Measurements from ENCODE around the gene PRELID1.

The PRELID1 gene

GRCh38 chr5:177261510-177261909 is 42.1 kb upstream of the PRELID1 start:
- Histone ChIP-seq H3K23ac (ENCODE audit: low read depth, low read length, poor library complexity) (no peak overlapping the region), H2AK5ac (ENCODE audit: low read depth, low read length) (no peak overlapping the region), H3K4me1 (ENCODE audit: control insufficient read depth in 2 of 2, insufficient read depth in 1 of 2, low read depth in 1 of 2, low read length in 2 of 2) (no peaks in the 10 kb centered on the region), H3K27me3 (ENCODE audit: control insufficient read depth in 3 of 3, insufficient read depth in 3 of 3, low read depth in 1 of 3, low read length in 3 of 3) (no peaks in the 10 kb centered on the region), H2AFZ (ENCODE audit: low read length) (no peak overlapping the region), H3K18ac (ENCODE audit: low read length) (no peak overlapping the region), H3K27ac (replicated peaks; ENCODE audit: low read length) (no peak overlapping the region), H3K9me3 (replicated peaks in 1 of 2; ENCODE audit: control insufficient read depth in 2 of 2, insufficient read depth in 1 of 2, low read depth in 1 of 2, low read length in 2 of 2) (no peaks in the 10 kb centered on the region), H3K36me3 (replicated peaks in 1 of 2; ENCODE audit: control insufficient read depth in 2 of 2, insufficient read depth in 2 of 2, low read length in 2 of 2) (peaks cover 0 to 24% of the 10 kb centered on the region in 2 donors), H2BK12ac (ENCODE audit: low read length) (no peak overlapping the region), H4K8ac (ENCODE audit: low read depth, low read length) (no peak overlapping the region), H3K4me2 (ENCODE audit: insufficient read depth, low read length, poor library complexity, severe bottlenecking) (no peak overlapping the region), H2BK15ac (ENCODE audit: low read length) (no peak overlapping the region), H4K91ac (ENCODE audit: low read depth, low read length, poor library complexity) (no peak overlapping the region), H3K9ac (ENCODE audit: low read depth, low read length, poor library complexity) (no peak overlapping the region), H2BK5ac (ENCODE audit: low read length) (no peak overlapping the region), H3K79me1 (ENCODE audit: low read depth, low read length) (no peaks in the 10 kb centered on the region), H2BK120ac (ENCODE audit: low read depth, low read length) (no peak overlapping the region), H3K14ac (ENCODE audit: low read length) (no peak overlapping the region), H3K4ac (ENCODE audit: low read length) (no peak overlapping the region), H3K4me3 (ENCODE audit: low read length in 2 of 2) (no peak overlapping the region)
- WGBS, 2 donors (ENCODE audit: extremely low coverage in 2 of 2, insufficient read length in 2 of 2, insufficient replicate concordance in 1 of 2), result no CpG with 5 or more reads among the region's 1 CpG
- no peak for DNase-seq (ENCODE audit: low spot score)

- H2AFZ ChIP-seq (ENCODE audit: low read length), result no peak overlapping the region
- H3K23ac ChIP-seq (ENCODE audit: low read depth, low read length, poor library complexity), result no peak overlapping the region
- no peak overlapping the region for H3K14ac ChIP-seq (ENCODE audit: low read length)
- H2BK12ac ChIP-seq (ENCODE audit: low read length), result no peak overlapping the region
- H3K27ac ChIP-seq (replicated peaks; ENCODE audit: low read length), result no peak overlapping the region
- H2BK15ac ChIP-seq (ENCODE audit: low read length), result no peak overlapping the region
- H3K79me1 ChIP-seq (ENCODE audit: low read depth, low read length), result no peaks in the 10 kb centered on the region
- H2AK5ac ChIP-seq (ENCODE audit: low read depth, low read length), result no peak overlapping the region
- H3K36me3 ChIP-seq (replicated peaks in 1 of 2; ENCODE audit: control insufficient read depth in 2 of 2, insufficient read depth in 2 of 2, low read length in 2 of 2), result peaks cover 0 to 26% of the 10 kb centered on the region in 2 donors
- H2BK5ac ChIP-seq (ENCODE audit: low read length), result no peak overlapping the region
- H3K9ac ChIP-seq (ENCODE audit: low read depth, low read length, poor library complexity), result no peak overlapping the region
- H3K9me3 ChIP-seq (replicated peaks in 1 of 2; ENCODE audit: control insufficient read depth in 2 of 2, insufficient read depth in 1 of 2, low read depth in 1 of 2, low read length in 2 of 2), result no peaks in the 10 kb centered on the region
- no CpG with 5 or more reads among the region's 1 CpG for WGBS, 2 donors (ENCODE audit: extremely low coverage in 2 of 2, insufficient read length in 2 of 2, insufficient replicate concordance in 1 of 2)
- no peak overlapping the region for H3K4me3 ChIP-seq (ENCODE audit: low read length in 2 of 2)
- DNase-seq (ENCODE audit: low spot score), result no peak
- H3K27me3 ChIP-seq (ENCODE audit: control insufficient read depth in 3 of 3, insufficient read depth in 3 of 3, low read depth in 1 of 3, low read length in 3 of 3), result peaks cover 0 to 2% (median 0%) of the 10 kb centered on the region in 3 experiments
- no peak overlapping the region for H4K8ac ChIP-seq (ENCODE audit: low read depth, low read length)
- H3K18ac ChIP-seq (ENCODE audit: low read length), result no peak overlapping the region
- H4K91ac ChIP-seq (ENCODE audit: low read depth, low read length, poor library complexity), result no peak overlapping the region
- no peak overlapping the region for H3K4ac ChIP-seq (ENCODE audit: low read length)
- H3K4me2 ChIP-seq (ENCODE audit: insufficient read depth, low read length, poor library complexity, severe bottlenecking), result no peak overlapping the region
- no peak overlapping the region for H2BK120ac ChIP-seq (ENCODE audit: low read depth, low read length)
- H3K4me1 ChIP-seq (ENCODE audit: control insufficient read depth in 2 of 2, insufficient read depth in 1 of 2, low read depth in 1 of 2, low read length in 2 of 2), result no peaks in the 10 kb centered on the region
These were observed 39.4 kb upstream of the PRELID1 start for GRCh38 chr5:177264178-177264577.

GRCh38 chr5:177265395-177265794 is 38.2 kb upstream of the PRELID1 start:
- no peak overlapping the region for H2BK5ac ChIP-seq (ENCODE audit: low read length)
- no peak overlapping the region for H3K4me2 ChIP-seq (ENCODE audit: insufficient read depth, low read length, poor library complexity, severe bottlenecking)
- peaks cover 0 to 6% (median 0%) of the 10 kb centered on the region in 3 experiments for H3K27me3 ChIP-seq (ENCODE audit: control insufficient read depth in 3 of 3, insufficient read depth in 3 of 3, low read depth in 1 of 3, low read length in 3 of 3)
- no peak overlapping the region for H2BK15ac ChIP-seq (ENCODE audit: low read length)
- H3K36me3 ChIP-seq (replicated peaks in 1 of 2; ENCODE audit: control insufficient read depth in 2 of 2, insufficient read depth in 2 of 2, low read length in 2 of 2), result peaks cover 0 to 28% of the 10 kb centered on the region in 2 donors
- WGBS, 2 donors (ENCODE audit: extremely low coverage in 2 of 2, insufficient read length in 2 of 2, insufficient replicate concordance in 1 of 2), result no CpG with 5 or more reads among the region's 16 CpGs
- no peak overlapping the region for H3K14ac ChIP-seq (ENCODE audit: low read length)
- no peak overlapping the region for H2BK120ac ChIP-seq (ENCODE audit: low read depth, low read length)
- H3K9me3 ChIP-seq (replicated peaks in 1 of 2; ENCODE audit: control insufficient read depth in 2 of 2, insufficient read depth in 1 of 2, low read depth in 1 of 2, low read length in 2 of 2), result no peaks in the 10 kb centered on the region
- H3K9ac ChIP-seq (ENCODE audit: low read depth, low read length, poor library complexity), result no peak overlapping the region
- H2AFZ ChIP-seq (ENCODE audit: low read length), result no peak overlapping the region
- no peak overlapping the region for H3K18ac ChIP-seq (ENCODE audit: low read length)
- no peak overlapping the region for H3K27ac ChIP-seq (replicated peaks; ENCODE audit: low read length)
- no peak for DNase-seq (ENCODE audit: low spot score)
- H4K91ac ChIP-seq (ENCODE audit: low read depth, low read length, poor library complexity), result no peak overlapping the region
- H4K8ac ChIP-seq (ENCODE audit: low read depth, low read length), result no peak overlapping the region
- H3K79me1 ChIP-seq (ENCODE audit: low read depth, low read length), result no peaks in the 10 kb centered on the region
- no peak overlapping the region for H3K4me3 ChIP-seq (ENCODE audit: low read length in 2 of 2)
- no peaks in the 10 kb centered on the region for H3K4me1 ChIP-seq (ENCODE audit: control insufficient read depth in 2 of 2, insufficient read depth in 1 of 2, low read depth in 1 of 2, low read length in 2 of 2)
- H2AK5ac ChIP-seq (ENCODE audit: low read depth, low read length), result no peak overlapping the region
- H3K23ac ChIP-seq (ENCODE audit: low read depth, low read length, poor library complexity), result no peak overlapping the region
- H3K4ac ChIP-seq (ENCODE audit: low read length), result no peak overlapping the region
- H2BK12ac ChIP-seq (ENCODE audit: low read length), result no peak overlapping the region

DNA sequence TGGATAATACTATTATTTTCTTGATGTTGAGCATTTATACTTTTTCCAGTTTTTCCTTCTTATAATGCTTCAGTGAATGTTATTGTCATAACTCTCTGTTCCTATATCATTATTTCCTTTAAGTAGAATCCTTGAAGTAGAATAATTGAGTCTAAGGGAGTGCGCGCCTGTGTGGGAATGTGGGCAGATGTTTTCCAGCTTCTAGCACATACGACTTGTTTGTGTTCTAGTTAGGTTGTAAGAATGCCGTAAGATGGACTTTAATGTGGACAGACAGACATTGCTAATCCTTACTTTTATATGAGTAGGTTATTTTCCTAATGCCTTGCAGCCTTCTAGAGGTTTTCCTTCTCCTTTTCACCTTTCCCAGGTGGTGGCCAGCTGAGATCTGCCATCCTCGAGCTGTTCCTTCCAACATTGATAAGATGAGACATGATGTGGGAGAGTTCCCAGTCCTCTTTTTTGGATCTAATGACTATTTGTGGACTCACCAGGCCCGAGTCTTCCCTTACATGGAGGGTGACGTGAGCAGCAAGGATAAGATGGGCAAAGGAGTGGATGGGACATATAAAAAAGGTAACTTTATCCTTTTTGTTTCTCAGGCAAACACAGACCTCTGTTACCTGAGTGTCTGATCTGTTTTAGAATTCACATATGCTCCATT is 34.2 kb upstream of the PRELID1 start:
- no peaks in the 10 kb centered on the region for H3K79me1 ChIP-seq (ENCODE audit: low read depth, low read length)
- H3K27ac ChIP-seq (replicated peaks; ENCODE audit: low read length), result no peak overlapping the region
- H3K4ac ChIP-seq (ENCODE audit: low read length), result no peak overlapping the region
- WGBS, 2 donors (ENCODE audit: extremely low coverage in 2 of 2, insufficient read length in 2 of 2, insufficient replicate concordance in 1 of 2), result no CpG with 5 or more reads among the region's 7 CpGs
- no peak overlapping the region for H3K23ac ChIP-seq (ENCODE audit: low read depth, low read length, poor library complexity)
- peaks cover 0 to 37% of the 10 kb centered on the region in 2 donors for H3K36me3 ChIP-seq (replicated peaks in 1 of 2; ENCODE audit: control insufficient read depth in 2 of 2, insufficient read depth in 2 of 2, low read length in 2 of 2)
- H2BK5ac ChIP-seq (ENCODE audit: low read length), result no peak overlapping the region
- DNase-seq (ENCODE audit: low spot score), result no peak
- no peak overlapping the region for H2BK120ac ChIP-seq (ENCODE audit: low read depth, low read length)
- H3K9me3 ChIP-seq (replicated peaks in 1 of 2; ENCODE audit: control insufficient read depth in 2 of 2, insufficient read depth in 1 of 2, low read depth in 1 of 2, low read length in 2 of 2), result no peaks in the 10 kb centered on the region
- H2AFZ ChIP-seq (ENCODE audit: low read length), result no peak overlapping the region
- no peak overlapping the region for H3K4me2 ChIP-seq (ENCODE audit: insufficient read depth, low read length, poor library complexity, severe bottlenecking)
- H2BK12ac ChIP-seq (ENCODE audit: low read length), result no peak overlapping the region
- no peak overlapping the region for H4K91ac ChIP-seq (ENCODE audit: low read depth, low read length, poor library complexity)
- H3K18ac ChIP-seq (ENCODE audit: low read length), result no peak overlapping the region
- no peaks in the 10 kb centered on the region for H3K4me1 ChIP-seq (ENCODE audit: control insufficient read depth in 2 of 2, insufficient read depth in 1 of 2, low read depth in 1 of 2, low read length in 2 of 2)
- H3K4me3 ChIP-seq (ENCODE audit: low read length in 2 of 2), result no peak overlapping the region
- H3K14ac ChIP-seq (ENCODE audit: low read length), result no peak overlapping the region
- no peak overlapping the region for H3K9ac ChIP-seq (ENCODE audit: low read depth, low read length, poor library complexity)
- H2BK15ac ChIP-seq (ENCODE audit: low read length), result no peak overlapping the region
- peaks cover 0 to 14% (median 0%) of the 10 kb centered on the region in 3 experiments for H3K27me3 ChIP-seq (ENCODE audit: control insufficient read depth in 3 of 3, insufficient read depth in 3 of 3, low read depth in 1 of 3, low read length in 3 of 3)
- H2AK5ac ChIP-seq (ENCODE audit: low read depth, low read length), result no peak overlapping the region
- no peak overlapping the region for H4K8ac ChIP-seq (ENCODE audit: low read depth, low read length)

All from neuronal stem cell (in vitro differentiated cells).